GM21423 (cell line): ENCODE data around the gene TGIF2LX.
"Not testable (repeated sequence)": the region's sequence is repeated elsewhere in the genome, so short reads cannot be mapped to it uniquely, and the experiment has no call there.

Experiments used
- ATAC-seq: cut with Tn5 transposase; IDR thresholded peaks from one replicate; pipeline ENCODE4 v1.9.1; 2021; ENCODE audit warnings: mild to moderate bottlenecking, moderate library complexity; ENCODE audit not compliant: unreplicated experiment

The TGIF2LX gene

DNA sequence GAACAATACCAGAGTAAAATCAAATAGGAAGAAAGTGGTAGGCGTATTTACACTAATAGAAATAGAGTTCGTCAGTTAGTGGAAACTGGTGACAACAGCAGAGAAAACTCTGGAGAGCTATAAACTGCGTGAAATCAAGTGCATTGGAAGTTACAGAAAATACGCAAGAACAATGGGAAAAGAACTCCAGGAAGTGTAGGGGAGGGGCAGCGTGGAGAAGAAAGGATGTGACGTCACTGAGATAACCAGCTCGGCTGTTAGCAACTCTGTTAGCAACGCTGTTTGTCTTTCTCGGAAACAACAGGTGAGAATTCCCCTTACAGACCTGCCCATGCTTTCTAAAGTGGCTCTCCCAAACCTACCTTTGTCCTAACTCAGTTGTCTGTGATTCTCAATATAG lies at the start of gene TGIF2LX:
Gene TGIF2LX (plus strand): TSS at position 244 of the 400 bp plus-strand sequence. CDS start 178 bp downstream, outside the sequence.
- ATAC-seq, result not testable (repeated sequence)

DNA sequence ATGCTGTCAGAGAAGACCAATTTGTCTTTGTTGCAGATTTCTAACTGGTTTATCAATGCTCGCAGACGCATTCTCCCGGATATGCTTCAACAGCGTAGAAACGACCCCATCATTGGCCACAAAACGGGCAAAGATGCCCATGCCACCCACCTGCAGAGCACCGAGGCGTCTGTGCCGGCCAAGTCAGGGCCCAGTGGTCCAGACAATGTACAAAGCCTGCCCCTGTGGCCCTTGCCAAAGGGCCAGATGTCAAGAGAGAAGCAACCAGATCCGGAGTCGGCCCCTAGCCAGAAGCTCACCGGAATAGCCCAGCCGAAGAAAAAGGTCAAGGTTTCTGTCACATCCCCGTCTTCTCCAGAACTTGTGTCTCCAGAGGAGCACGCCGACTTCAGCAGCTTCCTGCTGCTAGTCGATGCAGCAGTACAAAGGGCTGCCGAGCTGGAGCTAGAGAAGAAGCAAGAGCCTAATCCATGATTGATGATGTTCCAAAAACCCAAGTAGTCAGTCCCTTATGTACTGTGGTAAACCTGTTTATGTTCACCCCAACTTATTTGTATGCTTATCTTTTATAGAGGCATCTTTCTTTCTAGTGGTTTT lies 728 bp downstream of the TGIF2LX start:
- ATAC-seq, result not testable (repeated sequence)

DNA sequence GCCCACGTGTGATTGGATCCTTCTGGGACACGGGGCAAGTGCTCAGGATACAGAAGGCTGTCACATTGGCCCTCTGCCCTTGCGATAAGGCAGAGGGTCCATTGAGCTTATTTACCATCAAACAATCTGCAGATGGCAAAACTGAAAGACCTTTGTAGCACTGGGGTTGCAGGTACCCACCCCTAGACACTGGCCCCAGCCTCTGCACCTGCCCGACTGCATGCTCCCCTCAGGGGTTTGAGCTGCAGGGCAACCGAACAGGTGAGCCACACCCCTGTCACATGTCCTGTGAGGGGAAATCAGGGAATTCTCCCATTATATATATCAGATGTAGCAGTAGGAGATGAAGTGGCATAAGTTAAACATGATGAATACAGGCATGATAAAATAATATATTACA lies 21.4 kb downstream of the TGIF2LX start:
- not testable (repeated sequence) for ATAC-seq

DNA sequence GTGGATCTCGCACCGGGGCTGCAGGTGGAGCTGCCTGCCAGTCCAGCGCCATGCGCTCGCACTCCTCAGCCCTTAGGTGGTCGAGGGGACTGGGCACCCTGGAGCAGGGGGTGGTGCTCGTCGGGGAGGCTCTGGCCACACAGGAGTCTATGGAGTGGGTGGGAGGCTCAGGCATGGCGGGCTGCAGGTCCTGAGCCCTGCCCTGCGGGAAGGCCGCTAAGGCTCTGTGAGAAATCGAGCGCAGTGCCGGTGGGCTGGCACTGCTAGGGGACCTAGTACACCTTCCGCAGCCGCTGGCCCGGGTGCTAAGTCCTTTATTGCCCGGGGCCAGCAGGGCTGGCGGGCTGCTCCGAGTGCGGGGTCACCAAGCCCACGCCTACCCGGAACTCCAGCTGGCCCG lies 43.9 kb downstream of the TGIF2LX start:
- not testable (repeated sequence) for ATAC-seq
